Endothelial cell of umbilical vein (primary cell): ENCODE results near the gene ADGRD1. TPM values are rescaled to one million over a fixed set of nuclear protein-coding genes. Genes with fewer than 3 reads are reported as not detected.

Source experiments
- BruUV-seq: library from RNA; stranded (reverse); fragments of 400-500 nt; replicated peaks from 2 replicates; lab custom pipeline; 2021; lab: Mats Ljungman, UMichigan
- CTCF ChIA-PET: fragments of 300-600, 350-600 bp; sonication (Branson Sonifier 250); formaldehyde crosslinking; loops from one replicate; lab custom pipeline; 2021; ENCODE audit warnings: antibody characterized with exemption, inconsistent platforms; lab: Charles Lee
- POLR2A ChIA-PET: fragments of 300-600, 350-600 bp; sonication (Branson Sonifier 250); formaldehyde crosslinking; loops from one replicate; lab custom pipeline; 2021; ENCODE audit warnings: antibody characterized with exemption, inconsistent platforms; lab: Charles Lee
- DNase-seq: peaks from one replicate; pipeline ENCODE4 v3.0.0-alpha.2; 2011; ENCODE audit warnings: low read depth, low spot score
- FAIRE-seq: peaks from 2 replicates; lab custom pipeline; 2011; peaks lifted over from hg19 to GRCh38; lab: Jason Lieb, UNC
- H2AFZ ChIP-seq: 2 replicates; pipeline ENCODE4 v1.6.0; 2012; ENCODE audit warnings: low read depth, low read length, control low read depth, inconsistent platforms
- H3K27ac ChIP-seq: 2 replicates; pipeline ENCODE4 v1.5.1; 2011; ENCODE audit warnings: low read depth, mild to moderate bottlenecking, control low read depth, low read length, moderate library complexity; ENCODE audit not compliant: insufficient read depth
- H3K27me3 ChIP-seq, 2 experiments: 2 replicates each; pipeline versions ENCODE4 v1.6.0 to v1.6.1; 2011; ENCODE audit warnings: low read length in 2 of 2, mixed read lengths in 1 of 2; ENCODE audit not compliant: control insufficient read depth in 2 of 2, insufficient read depth in 2 of 2
- H3K36me3 ChIP-seq, 2 experiments: 2 replicates in 1 of 2; 3 replicates in 1 of 2; pipeline ENCODE4 v1.5.1; 2011; ENCODE audit warnings: low read length in 2 of 2, mild to moderate bottlenecking in 1 of 2, moderate library complexity in 1 of 2; ENCODE audit not compliant: control insufficient read depth in 2 of 2, insufficient read depth in 2 of 2; ENCODE audit errors: extremely low read depth in 1 of 2
- H3K4me1 ChIP-seq: 3 replicates; pipeline ENCODE4 v1.5.1; 2011; ENCODE audit warnings: mild to moderate bottlenecking, low read length; ENCODE audit not compliant: control insufficient read depth, insufficient read depth; ENCODE audit errors: extremely low read depth
- H3K4me2 ChIP-seq: 2 replicates; pipeline ENCODE4 v1.6.1; 2011; ENCODE audit warnings: low read length, control low read depth, mixed read lengths; ENCODE audit not compliant: insufficient read depth
- H3K4me3 ChIP-seq, 3 experiments: fragments of 200-600 bp in 1 of 3; sonication (generic), shearing (Covaris generic) in 1 of 3; replicated peaks in 1 of 3; 2 replicates each; pipeline ENCODE4 v1.5.1; 2011 to 2016; ENCODE audit warnings: control low read depth in 3 of 3, low read length in 3 of 3, mild to moderate bottlenecking in 2 of 3, inconsistent platforms in 1 of 3, low read depth in 1 of 3, moderate library complexity in 1 of 3; ENCODE audit not compliant: insufficient read depth in 1 of 3
- H3K79me2 ChIP-seq: 2 replicates; pipeline ENCODE4 v1.6.0; 2012; ENCODE audit warnings: low read length, inconsistent platforms; ENCODE audit not compliant: control insufficient read depth, insufficient read depth
- H3K9ac ChIP-seq: replicated peaks from 2 replicates; pipeline ENCODE3; 2011; ENCODE audit warnings: low read length, control low read depth; ENCODE audit not compliant: insufficient read depth; ENCODE audit errors: extremely low read depth
- H3K9me1 ChIP-seq: replicated peaks from 3 replicates; pipeline ENCODE4 v1.6.0; 2011; ENCODE audit warnings: mild to moderate bottlenecking, low read length; ENCODE audit not compliant: control insufficient read depth, insufficient read depth; ENCODE audit errors: extremely low read depth
- H3K9me3 ChIP-seq: replicated peaks from 2 replicates; pipeline ENCODE4 v1.5.1; 2012; ENCODE audit warnings: low read length, inconsistent platforms; ENCODE audit not compliant: control insufficient read depth, insufficient read depth
- H4K20me1 ChIP-seq: replicated peaks from 2 replicates; pipeline ENCODE3; 2011; ENCODE audit warnings: mild to moderate bottlenecking, low read length; ENCODE audit not compliant: control insufficient read depth, insufficient read depth; ENCODE audit errors: extremely low read depth
- CTCF ChIP-seq, 2 donors: IDR thresholded peaks; 1 replicate in 1 of 2; 2 replicates in 1 of 2; pipeline ENCODE4 v1.5.1; 2011; ENCODE audit warnings: low read length in 2 of 2, mild to moderate bottlenecking in 2 of 2, moderate library complexity in 2 of 2, control low read depth in 1 of 2, inconsistent platforms in 1 of 2, low read depth in 1 of 2; ENCODE audit not compliant: insufficient read depth in 1 of 2; ENCODE audit errors: extremely low read depth in 1 of 2
- EZH2 ChIP-seq: IDR thresholded peaks from 2 replicates; pipeline ENCODE4 v1.6.1; 2012; ENCODE audit warnings: borderline replicate concordance, low read depth, mild to moderate bottlenecking, moderate library complexity, low read length, inconsistent platforms; ENCODE audit not compliant: severe bottlenecking
- FOS ChIP-seq: IDR thresholded peaks from 2 replicates; pipeline ENCODE4 v1.6.1; 2011; ENCODE audit warnings: mild to moderate bottlenecking, low read length, moderate library complexity, borderline replicate concordance; ENCODE audit not compliant: insufficient read depth
- GATA2 ChIP-seq: IDR thresholded peaks from 2 replicates; pipeline ENCODE4 v1.7.0; 2011; ENCODE audit warnings: low read depth, mild to moderate bottlenecking, moderate library complexity, mixed read lengths, low read length; ENCODE audit not compliant: insufficient read length, insufficient read depth
- JUN ChIP-seq: IDR thresholded peaks from 2 replicates; pipeline ENCODE4 v1.6.1; 2011; ENCODE audit warnings: borderline replicate concordance, low read depth; ENCODE audit not compliant: insufficient read length, insufficient read depth
- MAX ChIP-seq: IDR thresholded peaks from 2 replicates; pipeline ENCODE4 v1.6.1; 2011; ENCODE audit not compliant: insufficient read depth, insufficient read length
- MYC ChIP-seq: IDR thresholded peaks from one replicate; pipeline ENCODE4 v1.6.1; 2011; ENCODE audit warnings: mild to moderate bottlenecking, low read depth, low read length
- POLR2A ChIP-seq: IDR thresholded peaks from 2 replicates; pipeline ENCODE4 v1.6.1; 2012; ENCODE audit warnings: low read depth, mild to moderate bottlenecking, control low read depth, low read length
- POLR2AphosphoS5 ChIP-seq: IDR thresholded peaks from 2 replicates; pipeline ENCODE4 v1.6.1; 2012; ENCODE audit warnings: low read depth, mild to moderate bottlenecking, control low read depth, low read length, moderate library complexity; ENCODE audit not compliant: insufficient read depth
- dilution Hi-C: fragments of 300-500 bp; cut with MboI; formaldehyde crosslinking; loops from one replicate; pipeline ENCODE4 v1.15.0; 2019; ENCODE audit warnings: low sequenced_read_pairs; ENCODE audit not compliant: extremely low pct_ligation_motif_present
- intact Hi-C: fragments of 100-400 bp; cut with micrococcal nuclease; formaldehyde crosslinking; loops from one replicate; pipeline ENCODE4 v1.10.0; 2022
- polyA plus RNA-seq, 4 experiments: library from polyadenylated mRNA; depleted of rRNA in 3 of 4; stranded (reverse) in 3 of 4; unstranded in 1 of 4; fragments of >200 nt; gene quantifications; 2 replicates each; pipeline versions ENCODE4 v1.2.1 to v1.2.3, GENCODE V29; 2011 to 2012; ENCODE audit warnings: missing spikeins in 1 of 4
- total RNA-seq: library from RNA; stranded (reverse); gene quantifications from 2 replicates; pipeline ENCODE4 v1.2.3, GENCODE V29; 2021

The ADGRD1 gene
- total and polyA plus RNA-seq, 2 donors (not counting 3 experiments of a cell fraction or from before 2014, with no cell fraction given), result 0.07 TPM; not detected in 1

GRCh38 chr12:131013118-131013517, 59.4 kb downstream of the ADGRD1 start:
- intact Hi-C loops, result no loop called here
- no peak for FAIRE-seq
- H3K4me2 ChIP-seq, result no peak overlapping the region
- H3K27ac ChIP-seq, result no peak overlapping the region
- H3K9ac ChIP-seq, result no peak overlapping the region
- CTCF ChIA-PET, result no interaction called here
- no peaks in the 10 kb centered on the region for H4K20me1 ChIP-seq
- H3K4me3 ChIP-seq, result no peak overlapping the region
- no peaks in the 10 kb centered on the region for H3K4me1 ChIP-seq
- no peaks in the 10 kb centered on the region for H3K9me3 ChIP-seq
- H3K9me1 ChIP-seq, result no peaks in the 10 kb centered on the region
- TF ChIP-seq CTCF (IDR thresholded peaks at IDR 0.05; ENCODE audit: extremely low read depth in 1 of 2, insufficient read depth in 1 of 2, low read depth in 1 of 2, low read length in 2 of 2), result no peak
- TF ChIP-seq MAX, result no peak
- TF ChIP-seq EZH2, result no peak
- TF ChIP-seq POLR2A, result no peak
- no peak for TF ChIP-seq MYC
- TF ChIP-seq POLR2AphosphoS5, result no peak
- TF ChIP-seq GATA2, result no peak
- no peak for TF ChIP-seq FOS
- TF ChIP-seq JUN, result no peak
- H3K36me3 ChIP-seq, result no peaks in the 10 kb centered on the region
- DNase-seq, result no peak
- no peak overlapping the region for H2AFZ ChIP-seq
- dilution Hi-C loops, result no loop called here
- POLR2A ChIA-PET, result no interaction called here
- no TSS peak for BruUV-seq
- H3K79me2 ChIP-seq, result no peaks in the 10 kb centered on the region
- H3K27me3 ChIP-seq, result no peaks in the 10 kb centered on the region
